Mammary epithelial cell (primary cell): ENCODE data around the gene BARX1.

Experiments
- EZH2 ChIP-seq: IDR thresholded peaks from 2 replicates; pipeline ENCODE4 v1.6.1; 2012; ENCODE audit warnings: low read length, inconsistent platforms, borderline replicate concordance
- TF ChIP-seq, protein P1 (sequence below), 2 donors: IDR thresholded peaks in 1 of 2; conservative IDR thresholded peaks in 1 of 2; 2 replicates each; pipeline ENCODE4 v1.5.1; 2011 to 2012; ENCODE audit warnings: inconsistent platforms in 2 of 2, low read length in 2 of 2, mild to moderate bottlenecking in 2 of 2, control low read depth in 1 of 2, low read depth in 1 of 2; ENCODE audit not compliant: insufficient read depth in 1 of 2; ENCODE audit errors: extremely low read depth in 1 of 2

DNA sequence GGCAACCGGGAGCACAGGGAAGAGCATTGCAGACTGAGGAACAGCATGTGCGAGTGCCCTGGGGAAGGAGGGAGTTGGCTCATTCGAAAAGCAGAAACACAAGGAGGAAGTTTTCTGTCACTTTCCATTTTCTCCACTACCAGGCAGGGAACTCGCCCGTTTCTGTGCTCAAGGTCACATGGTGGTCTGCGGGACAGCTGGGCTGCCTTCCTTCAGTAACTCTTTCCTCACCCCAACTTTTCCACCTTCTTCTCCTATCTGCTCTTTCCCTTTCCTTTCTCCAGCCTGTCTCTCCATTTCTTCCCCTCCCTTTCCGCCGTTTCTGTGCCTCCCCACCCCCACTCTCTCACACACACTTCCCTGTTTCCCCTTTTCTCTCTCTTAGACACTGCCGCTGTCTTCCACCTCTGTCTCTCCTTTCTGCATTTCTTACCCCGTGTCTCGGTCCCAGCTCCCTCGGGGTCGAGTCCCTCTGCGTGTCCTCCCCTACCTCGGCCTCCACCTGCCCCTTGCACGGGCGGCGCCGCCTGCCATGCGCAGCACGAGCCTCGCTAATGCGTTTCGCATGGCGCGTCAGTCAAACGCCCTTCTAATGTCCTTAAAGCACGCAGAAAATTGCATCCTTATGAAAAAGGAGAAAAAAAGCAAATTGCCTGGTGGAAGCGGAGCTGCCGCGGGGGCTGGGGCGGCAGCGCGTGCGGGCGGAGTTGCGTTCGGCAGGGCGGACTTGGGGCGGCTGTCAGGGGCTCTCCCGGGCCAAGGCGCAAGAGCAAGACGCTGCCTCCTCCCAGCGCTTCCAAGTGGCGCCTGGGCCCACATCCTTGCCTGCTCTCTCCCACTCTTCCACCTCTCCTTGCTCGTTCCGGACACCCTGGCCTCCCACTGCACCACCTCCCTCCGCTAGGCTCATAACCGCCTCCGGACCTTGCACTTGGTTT, 9.5 kb downstream of the BARX1 start:
- TF ChIP-seq, protein P1, sequence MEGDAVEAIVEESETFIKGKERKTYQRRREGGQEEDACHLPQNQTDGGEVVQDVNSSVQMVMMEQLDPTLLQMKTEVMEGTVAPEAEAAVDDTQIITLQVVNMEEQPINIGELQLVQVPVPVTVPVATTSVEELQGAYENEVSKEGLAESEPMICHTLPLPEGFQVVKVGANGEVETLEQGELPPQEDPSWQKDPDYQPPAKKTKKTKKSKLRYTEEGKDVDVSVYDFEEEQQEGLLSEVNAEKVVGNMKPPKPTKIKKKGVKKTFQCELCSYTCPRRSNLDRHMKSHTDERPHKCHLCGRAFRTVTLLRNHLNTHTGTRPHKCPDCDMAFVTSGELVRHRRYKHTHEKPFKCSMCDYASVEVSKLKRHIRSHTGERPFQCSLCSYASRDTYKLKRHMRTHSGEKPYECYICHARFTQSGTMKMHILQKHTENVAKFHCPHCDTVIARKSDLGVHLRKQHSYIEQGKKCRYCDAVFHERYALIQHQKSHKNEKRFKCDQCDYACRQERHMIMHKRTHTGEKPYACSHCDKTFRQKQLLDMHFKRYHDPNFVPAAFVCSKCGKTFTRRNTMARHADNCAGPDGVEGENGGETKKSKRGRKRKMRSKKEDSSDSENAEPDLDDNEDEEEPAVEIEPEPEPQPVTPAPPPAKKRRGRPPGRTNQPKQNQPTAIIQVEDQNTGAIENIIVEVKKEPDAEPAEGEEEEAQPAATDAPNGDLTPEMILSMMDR (conservative IDR thresholded peaks at IDR 0.05 in 1 of 2, IDR thresholded peaks at IDR 0.05 in 1 of 2; ENCODE audit: extremely low read depth in 1 of 2, insufficient read depth in 1 of 2, low read depth in 1 of 2, low read length in 2 of 2) = no peak
- TF ChIP-seq EZH2 = no peak
